Measurements from ENCODE around the gene PIPOX.
"Not testable (repeated sequence)": the region's sequence is repeated elsewhere in the genome, so short reads cannot be mapped to it uniquely, and the experiment has no call there.

Gene PIPOX

DNA sequence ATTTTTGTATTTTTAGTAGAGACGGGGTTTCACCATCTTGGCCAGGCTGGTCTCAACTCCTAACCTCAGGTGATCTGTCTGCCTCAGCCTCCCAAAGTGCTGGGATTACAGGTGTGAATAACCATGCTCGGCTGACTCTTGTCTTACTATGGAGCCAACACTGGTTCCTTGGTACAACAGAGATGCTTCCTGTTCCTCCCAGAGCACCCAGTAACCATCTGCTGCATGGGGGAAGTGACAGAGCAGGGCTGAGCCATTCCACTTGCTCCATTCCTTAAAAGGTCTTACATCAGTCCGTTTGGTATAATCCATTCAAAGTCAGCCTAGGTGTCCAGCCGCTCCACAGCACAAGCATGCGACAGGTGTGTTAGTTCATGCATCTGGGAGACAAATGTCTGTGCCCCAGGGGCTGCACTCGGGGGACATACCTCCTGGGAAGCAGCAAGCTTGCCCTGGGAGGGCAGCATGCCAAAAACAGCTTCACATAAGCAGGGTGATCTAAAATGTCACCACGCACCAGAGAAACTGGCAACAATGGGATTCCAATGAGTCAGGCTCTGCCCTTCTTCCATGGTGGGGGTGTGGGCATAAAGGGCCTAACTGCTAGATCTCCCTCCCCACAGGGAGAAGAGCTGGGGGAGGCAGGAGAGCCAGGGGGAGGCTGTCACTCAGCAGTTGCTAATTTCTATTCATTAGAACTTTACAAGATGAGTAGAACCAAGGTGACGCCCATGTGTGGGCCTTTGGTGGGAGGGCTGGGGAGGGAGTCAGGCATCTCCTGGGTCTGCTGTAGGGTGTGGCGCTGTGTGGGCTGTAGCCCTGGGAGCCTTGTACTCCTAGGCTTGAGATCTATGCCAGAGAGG lies 35.5 kb downstream of the PIPOX start:
- DNase-seq = peak; percentile 37 to 63

DNA sequence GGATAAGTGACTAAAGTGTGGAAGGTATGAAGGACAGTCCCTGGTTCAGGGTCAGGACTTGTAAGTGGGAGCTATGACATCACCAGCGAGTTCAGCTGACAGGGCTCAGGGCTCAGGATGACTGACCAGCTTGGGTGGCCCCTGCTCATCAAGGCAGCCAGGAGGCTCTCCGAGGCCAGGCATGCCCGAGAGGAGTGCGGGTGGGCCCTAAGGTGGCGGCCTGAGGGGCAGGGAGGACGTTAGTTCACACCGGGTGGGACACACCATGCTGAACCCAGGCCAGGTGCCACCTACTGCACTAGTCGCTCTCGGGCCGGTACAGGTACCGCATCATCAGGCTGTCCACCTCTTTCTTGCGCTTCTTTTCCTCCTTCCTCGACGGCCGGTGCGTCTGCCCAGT lies 36.5 kb downstream of the PIPOX start:
- no peak for DNase-seq

DNA sequence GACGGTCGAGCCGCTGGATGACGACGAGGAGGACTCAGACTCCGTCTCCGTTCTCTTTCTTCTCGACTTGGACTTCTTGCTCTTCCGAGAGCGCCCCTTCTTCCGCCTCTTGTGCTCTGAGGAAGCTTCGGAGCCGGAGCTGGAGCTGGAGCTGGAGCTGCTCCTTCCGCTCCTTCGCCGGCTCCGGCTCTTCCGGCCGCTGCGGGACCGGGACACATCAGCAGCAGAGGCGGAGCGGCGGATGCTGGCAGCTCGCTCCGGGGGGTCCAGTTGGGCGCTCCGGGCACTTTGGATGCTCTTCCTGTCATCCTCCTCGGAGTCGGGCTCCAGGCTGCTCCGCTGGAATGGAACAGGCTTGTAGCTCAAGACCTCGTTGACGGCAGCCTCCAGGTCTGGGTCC lies 36.9 kb downstream of the PIPOX start:
- no peak for DNase-seq

DNA sequence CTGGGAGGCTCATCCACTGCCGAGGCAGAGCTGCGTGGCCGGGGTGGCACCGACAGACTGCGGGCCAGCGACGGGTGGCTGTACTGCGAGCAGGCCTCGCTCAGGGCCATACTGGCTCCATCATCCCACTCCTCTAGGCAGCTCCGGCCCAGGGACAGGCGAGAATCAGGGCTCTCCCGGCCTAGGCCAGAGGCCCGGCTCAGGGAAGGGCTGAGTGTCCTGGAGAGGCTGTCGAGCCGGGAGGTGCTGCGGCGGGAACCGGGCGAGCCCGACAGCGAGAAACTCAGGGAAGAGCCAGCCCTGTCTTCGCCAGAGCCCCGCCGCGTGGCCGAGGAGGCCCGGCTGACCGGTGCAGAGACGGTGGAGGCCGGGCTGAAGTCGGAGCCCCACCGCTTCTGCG lies 37.4 kb downstream of the PIPOX start:
- no peak for DNase-seq

DNA sequence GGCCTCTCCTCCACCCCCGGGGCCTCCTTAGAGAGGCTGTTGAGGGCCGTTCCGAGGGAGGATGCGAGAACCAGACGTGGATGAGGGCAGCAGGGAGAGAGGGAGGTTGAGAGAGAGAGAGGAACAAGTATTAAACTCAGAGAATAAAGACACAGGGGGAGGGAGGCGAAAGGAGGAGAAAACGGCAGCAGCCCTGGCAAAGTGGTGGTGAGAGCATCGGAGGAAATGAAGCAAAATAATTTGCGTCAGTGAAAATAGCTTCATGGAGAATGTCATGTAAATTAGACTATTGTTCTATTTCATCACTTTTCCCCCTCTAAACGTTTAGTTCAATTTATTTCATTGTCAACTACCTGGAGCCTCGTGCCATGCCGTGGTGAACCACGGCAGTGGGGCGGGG lies 38.0 kb downstream of the PIPOX start:
- DNase-seq = no peak

DNA sequence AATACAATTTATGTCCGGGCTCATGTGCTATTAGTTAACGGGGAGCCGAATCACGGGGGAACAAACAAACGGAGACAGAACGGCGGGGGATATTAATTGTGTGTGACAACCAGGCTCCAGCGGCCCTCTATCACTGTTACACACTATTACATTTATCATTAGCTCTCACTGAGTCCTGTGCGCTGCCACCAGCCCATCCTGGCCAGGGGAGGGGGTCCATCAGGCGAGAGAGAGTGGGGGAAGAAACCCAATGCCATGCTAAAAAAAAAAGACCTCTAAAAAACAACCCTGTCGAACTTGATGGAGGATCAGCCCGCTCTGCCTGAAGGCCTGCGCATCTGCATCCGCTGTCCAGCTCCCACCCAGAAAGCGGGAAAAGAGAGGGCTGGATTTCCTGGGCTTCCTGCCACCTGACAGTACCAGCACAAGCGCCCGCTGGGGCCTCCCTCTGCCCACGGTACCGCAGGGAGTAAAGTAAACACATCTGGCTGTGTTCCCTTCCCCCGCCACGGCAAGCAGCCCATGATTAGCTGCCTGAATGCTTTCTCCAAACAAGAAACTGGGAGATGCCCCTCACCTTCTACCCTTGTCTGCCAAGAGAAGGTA lies 41.7 kb downstream of the PIPOX start:
- DNase-seq = peak; percentile 91 to 96

DNA sequence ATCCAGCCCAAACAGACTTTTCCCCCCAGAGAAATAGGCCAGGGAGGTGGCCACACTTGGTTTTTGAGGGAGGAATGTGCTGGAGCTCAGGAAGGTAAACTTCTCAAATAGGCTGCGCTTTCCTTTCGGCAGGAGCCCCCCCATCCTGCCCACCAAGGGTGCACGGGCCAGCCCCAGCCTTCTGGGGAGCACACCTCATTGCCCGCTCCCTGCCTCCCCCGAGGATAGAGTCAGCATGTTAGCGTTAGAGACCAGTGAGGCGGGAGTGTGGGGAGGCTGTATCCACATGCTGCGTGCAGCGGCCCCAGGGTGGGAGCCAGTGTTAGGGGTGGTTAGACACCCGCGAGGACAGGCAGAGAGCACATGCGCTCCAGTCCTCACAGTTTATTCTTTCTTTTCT lies 42.3 kb downstream of the PIPOX start:
- DNase-seq = peak; percentile 25 to 41

DNA sequence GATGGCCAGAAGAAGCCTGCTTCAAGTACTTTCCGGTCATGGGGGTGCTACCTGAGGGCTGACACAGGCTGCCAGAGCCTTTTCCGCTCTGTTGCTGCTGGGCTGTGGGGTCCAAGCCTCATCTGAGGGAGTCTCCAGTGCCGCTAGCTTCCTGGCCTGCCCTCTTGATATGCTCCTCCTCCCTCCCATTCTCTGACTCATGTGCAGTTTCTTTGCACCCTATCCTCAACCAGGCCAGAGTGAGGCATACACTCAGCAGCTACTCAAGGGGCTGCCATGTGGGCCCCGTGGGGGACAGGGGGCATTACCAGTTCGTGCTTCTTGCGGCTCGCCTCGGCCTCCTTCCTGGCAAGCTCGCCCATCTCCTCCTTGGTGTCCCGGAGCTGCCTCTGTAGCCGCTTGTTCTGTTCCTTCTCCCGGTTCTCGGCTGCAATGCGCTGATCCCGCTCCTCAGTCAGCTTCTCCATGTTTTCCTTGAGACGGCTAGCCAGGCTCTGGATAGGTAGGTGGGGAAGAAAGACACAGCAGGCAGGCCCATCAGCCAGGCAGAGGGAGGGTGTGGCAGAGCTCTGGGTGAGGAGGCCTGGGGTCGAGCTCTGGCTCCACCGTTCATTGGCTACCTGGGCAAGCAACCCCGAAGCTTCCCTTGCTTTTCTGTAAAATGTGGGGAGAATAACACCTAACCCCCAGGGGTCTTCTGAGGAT lies 43.8 kb downstream of the PIPOX start:
- DNase-seq = no peak

DNA sequence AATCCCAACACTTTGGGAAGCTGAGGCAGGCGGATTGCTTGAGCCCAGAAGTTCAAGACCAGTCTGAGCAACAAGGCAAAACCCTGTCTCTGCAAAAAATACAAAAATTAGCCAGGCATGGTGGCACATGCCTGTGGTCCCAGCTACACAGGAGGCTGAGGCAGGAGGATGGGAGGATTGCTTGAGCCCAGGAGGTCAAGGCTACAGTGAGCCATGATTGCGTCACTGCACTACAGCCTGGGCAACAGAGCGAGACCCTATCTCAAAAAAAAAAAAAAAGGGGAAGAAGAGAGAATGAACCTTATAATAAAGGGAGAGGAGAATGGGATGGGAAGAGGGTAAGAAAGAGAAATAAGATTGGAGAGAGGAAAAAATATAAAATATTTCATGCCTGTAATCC lies 45.8 kb downstream of the PIPOX start:
- not testable (repeated sequence) for DNase-seq

DNA sequence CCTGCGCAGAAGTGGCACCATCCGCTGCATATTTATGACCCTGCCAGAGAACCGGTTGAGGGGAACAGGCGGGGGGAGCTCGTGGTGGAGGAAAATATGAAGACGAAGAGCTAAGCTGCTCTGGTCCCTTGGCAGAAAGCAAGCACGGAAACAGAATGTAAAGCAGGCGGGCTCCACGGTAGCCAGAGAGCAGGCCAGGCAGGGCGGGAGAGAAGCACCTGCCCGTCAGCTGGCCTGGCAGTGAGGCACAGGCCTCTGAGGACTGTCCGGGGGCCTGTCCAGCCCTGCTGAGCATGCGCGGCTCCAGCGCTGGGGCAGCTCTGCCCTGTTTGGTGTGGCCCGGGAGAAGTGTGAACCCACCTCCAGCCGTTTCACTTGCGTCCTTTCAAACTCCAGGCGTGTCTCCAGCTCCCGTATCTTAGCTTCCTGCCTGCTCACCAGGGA lies 46.7 kb downstream of the PIPOX start:
- DNase-seq = peak in 1 of 2 experiments; percentile 41

DNA sequence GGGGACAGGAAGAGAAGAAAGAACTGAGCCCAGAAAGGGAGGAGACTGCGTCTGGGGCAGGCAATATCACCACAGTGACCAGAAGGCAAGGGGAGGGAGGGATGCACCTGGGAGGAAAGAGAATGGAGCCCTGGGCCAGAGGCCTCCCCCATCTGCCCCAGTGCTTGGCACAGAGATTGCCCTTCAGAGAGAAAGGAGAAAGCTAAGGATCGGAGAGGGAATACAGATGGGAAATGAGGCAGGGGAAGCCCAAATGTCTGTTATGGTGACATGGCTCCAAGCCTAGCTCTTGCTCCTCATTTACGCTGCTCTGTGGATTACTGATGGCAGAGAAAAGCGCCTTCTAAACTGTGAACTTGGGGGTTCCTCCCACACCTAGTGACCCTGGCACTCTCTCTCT lies 47.2 kb downstream of the PIPOX start:
- no peak for DNase-seq

DNA sequence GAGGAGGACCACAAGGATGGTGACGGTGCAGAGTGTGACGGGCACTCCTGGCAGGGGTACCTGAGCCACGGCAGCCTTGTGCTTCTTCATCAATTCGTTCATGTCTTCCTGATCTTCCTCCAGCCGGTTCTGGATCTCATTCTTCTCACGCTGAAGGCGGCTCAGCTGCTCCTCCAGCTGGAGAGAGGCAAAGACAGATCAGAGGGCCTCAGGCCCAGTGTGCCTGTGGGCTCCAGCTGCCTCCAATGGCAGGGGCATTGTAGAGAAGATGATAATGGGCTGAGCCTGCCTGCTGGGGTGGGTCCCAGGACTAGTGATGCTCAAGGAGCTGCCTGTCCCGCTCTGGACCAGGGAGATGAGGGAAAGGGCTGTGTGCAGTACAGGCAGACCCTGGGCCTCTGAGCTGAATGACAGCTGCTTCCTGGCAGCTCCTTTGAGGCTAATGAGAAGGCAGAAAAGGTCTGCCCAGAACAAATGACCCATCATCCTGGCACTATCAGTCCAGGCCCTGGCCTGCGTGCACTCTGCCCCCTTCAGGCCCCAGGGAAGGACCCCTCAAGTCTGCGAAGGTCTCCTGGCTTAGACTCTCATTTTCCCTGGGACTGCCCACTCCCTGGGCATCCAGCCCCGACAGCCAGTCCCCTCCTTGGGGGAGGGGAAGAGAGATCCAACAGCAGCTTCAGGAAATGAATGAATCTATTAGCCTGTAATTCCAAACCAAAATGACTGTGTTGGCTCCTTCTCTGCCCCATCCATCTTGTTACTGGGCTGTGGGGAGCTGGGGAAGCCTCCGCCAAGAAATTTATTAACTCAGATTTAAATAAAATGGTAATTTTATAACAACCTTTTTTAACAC lies 48.0 kb downstream of the PIPOX start:
- peak in 1 of 2 experiments; percentile 48 for DNase-seq

DNA sequence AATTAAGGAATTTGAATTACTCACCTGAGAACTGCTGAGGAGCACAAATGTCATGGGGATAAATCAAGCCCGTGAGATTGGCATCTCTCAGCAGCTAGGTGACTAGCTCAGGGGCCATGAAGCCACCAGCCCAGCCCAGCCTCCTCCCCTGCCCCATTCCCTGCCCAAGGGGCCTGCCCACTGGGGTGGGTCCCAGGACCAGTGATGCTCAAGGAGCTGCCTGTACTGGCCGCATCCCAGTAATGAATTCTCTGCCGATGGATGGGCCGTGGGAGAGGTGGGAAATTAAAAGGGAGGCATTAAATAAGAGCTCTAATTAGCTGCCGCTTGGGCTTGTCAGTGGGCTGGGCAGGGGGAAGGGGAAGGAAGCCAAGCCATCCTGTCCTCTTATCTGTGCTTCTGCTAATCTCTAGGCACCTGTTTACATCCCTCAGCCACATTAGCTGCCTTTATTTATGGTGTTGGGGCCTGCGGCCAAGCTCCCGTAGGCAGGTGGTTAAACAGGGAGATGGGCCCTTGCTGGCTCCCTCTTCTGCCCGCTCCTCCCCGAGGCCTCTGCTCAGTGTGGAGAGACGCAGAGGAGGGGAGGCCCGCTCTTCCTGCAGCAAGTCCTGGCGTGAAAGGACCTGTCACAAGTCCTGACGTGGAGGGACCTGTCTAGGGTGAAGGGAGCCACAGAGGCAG lies 48.8 kb downstream of the PIPOX start:
- DNase-seq = peak; percentile 83 to 95

DNA sequence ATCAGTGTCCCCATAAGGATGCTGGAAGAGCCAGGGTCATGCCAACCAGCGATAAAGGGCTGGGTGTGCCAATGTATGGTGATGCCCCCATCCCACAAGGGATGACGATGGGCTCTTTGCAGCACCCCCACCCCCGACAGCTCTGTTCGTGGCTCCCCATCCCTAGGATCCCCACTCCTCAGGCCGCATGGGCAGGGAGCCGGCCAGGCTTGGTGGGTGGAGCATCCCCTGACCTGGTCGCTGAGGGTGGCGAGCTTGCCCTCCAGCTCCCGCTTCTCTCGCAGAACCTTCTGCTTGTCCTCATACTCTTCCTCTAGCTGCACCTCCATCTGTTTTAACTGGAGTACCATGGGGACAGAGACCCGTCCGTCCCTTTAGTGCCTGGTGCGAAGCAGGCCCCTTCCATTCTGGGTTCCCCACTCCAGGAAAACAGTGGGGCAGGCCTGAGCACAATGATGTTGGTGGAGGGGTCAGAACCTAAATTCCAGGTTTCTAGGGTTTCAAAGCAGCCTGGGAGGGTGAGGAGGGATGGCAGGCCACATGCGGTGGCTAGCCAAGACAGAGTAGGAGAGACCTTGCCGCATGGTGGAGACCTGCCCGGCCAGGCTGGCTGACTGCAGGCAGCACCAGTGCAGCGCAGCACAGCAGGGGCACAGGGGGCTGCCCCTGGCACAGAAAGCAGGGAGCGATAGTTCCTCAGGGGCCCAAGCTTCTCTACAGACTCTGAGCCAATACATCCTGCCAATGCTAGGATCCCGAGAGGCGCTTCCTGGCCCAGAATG lies 50.3 kb downstream of the PIPOX start:
- no peak for DNase-seq

DNA sequence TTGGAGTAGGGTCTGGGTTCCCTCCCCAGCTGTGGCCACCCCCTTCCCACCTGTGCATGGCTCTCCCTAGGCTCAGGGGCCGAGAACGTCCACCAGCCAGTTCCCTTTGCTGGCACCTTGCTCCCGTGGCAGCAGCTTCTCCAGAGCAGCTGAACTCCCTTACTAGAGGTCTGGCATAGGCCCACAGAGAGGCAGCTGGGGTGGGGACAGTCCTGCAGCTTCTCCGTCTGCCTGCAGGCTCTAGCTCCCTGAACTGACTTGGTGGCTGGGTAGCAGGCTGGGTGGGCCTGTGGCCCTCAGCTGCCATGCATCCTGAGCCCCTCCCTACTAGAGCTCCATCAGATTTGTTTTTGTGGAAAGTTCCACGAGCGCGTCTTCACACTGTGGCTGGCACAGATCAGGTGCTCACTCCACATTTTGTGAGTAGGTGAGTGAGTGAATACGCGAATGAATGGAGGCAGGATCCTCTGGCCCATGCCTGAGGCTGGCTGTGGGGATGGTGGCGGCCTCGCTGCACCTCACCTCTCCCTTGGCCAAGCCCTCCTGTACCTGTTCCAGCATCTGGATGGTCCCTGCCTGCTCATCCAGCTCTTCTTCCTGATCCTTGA lies 51.3 kb downstream of the PIPOX start:
- no peak for DNase-seq

DNA sequence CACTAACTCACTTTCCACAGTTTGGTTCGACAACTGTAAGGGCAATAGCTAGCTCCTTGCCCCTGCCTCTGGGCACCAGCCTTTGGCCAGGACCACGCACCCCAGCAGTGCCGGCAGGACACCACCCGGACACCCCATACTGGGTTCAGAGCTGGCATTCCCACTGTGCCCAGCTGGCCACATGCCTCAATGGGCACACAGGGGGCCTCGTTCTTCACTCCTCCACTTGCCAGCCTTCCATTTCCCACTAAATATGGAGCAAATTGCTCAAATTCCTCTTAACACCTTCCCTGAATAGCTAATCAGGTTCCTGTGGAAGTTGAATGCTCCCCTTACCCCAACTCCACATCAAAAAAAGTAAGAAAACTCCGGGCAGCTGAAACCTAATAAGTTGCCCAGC lies 52.5 kb downstream of the PIPOX start:
- DNase-seq = no peak

DNA sequence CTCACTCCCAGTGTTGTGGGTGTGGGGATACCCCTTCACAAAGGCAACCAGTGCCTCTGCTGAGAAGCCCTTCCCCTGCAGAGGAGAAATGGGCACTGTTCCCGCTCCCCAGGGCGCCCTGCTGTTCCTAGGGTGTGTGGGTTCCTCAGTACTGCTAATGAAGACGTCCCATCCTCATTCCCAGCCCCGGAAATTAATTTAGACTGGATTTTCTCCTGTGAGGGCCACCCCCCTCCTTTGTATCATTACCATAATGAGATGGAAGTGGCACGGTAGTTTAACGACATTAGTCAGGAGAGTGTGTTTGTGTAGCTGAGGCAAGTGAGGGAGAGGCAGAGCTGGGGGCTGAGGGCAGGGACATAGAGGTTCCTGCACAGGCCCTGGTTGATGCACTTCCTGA lies 53.2 kb downstream of the PIPOX start:
- peak; percentile 75 to 87 for DNase-seq

DNA sequence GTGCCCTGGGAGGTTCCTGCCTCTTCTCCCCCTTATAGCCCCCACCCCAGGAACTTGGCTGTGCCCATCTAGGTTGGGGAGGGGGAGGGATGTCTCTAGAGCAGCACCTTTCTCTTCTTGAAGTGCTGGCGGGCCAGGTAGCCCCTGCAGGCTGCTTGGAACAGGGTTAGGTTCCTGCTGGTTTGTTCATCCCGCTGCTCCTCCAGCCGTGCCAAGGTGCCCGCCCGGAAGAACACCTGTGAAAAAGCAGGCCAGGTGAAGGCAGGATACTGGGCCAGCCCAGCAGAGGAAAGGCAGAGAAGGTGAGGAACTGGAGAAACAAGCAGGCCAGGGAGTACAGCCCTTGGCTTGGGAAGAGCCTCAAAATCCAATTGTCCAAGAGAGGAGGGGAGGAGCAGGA lies 56.6 kb downstream of the PIPOX start:
- no peak for DNase-seq

DNA sequence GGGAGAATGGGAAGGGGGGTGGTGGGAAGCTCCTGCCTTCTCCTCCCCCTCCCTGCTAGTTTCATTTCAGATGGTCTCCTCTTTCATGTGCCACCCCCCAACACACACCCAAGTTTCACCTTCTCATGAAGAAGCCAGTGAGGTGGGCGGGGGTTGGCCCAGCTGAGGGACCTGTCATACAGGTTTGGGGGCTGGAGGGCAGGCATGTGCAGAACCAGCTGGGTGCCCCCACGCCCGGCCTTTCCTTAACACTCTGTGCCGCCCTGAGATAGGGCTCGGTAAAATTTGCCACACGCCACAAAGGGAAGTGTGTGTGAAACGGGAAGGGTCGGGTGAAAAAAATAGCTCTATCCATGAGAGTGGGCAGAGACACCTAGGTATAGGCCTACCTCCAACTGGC lies 57.4 kb downstream of the PIPOX start:
- no peak for DNase-seq

DNA sequence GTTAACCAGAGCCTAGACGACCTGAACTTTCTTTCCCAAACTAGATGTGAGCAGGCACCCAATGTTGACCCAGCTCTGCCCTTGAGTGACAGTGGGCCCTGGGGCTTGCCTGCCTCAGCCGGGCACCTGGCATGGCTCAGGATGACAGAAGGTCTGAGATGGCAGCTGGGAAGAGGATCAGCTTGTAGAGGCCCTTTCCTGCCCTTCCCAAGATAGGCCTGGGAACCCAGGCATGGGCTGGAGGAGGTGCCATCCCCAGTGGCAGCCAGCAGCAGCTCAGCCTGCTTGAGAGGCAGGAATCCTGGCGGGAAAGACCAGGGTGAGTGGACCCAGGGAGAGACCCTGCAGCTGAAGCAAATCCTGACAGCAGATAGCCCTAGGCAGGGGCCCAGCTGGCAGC lies 59.1 kb downstream of the PIPOX start:
- no peak for DNase-seq

DNA sequence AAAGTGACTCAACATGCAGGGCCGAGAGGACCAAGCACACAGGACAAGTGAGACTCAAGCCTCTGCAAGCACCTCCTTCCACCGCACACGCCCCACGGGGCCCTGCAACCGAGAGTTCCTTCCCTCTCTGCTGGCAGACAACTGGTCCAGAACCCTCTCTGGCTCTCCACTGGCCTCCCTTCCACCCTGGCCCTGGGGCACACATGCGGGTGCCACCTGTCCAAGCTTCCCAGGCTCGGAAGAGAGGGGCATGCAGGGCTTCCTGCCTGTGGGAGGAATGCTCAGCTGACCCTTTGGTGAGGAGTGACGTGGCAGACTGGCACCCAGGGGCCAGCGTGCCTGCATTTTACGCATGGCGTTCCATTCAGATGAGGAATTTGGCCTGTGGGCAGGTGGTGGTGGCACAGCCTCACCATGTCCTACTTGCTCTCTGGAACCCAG lies 59.8 kb downstream of the PIPOX start:
- DNase-seq = no peak

All from NCI-H2081 (cell line).